GM23248 (cell line): Measurements from ENCODE around the gene ALMS1.

Experiments
- EZH2 ChIP-seq: fragments of 200-600 bp; sonication (generic); IDR thresholded peaks from 2 replicates; pipeline ENCODE4 v1.6.1; 2018; ENCODE audit warnings: antibody characterized with exemption, mild to moderate bottlenecking; ENCODE audit not compliant: insufficient read depth, poor library complexity, severe bottlenecking
- EZH2phosphoT487 ChIP-seq: fragments of 200-600 bp; sonication (generic); IDR thresholded peaks from 2 replicates; pipeline ENCODE4 v1.6.1; 2018; ENCODE audit warnings: antibody characterized with exemption, moderate library complexity, mild to moderate bottlenecking, low read depth; ENCODE audit not compliant: insufficient read depth

GRCh38 chr2:73402386-73403103 lies 16.9 kb downstream of the ALMS1 start:
- TF ChIP-seq EZH2phosphoT487 (no peak), EZH2 (no peak)
